Stimulated activated CD4-positive, alpha-beta T cell treated with anti-CD3 and anti-CD28 coated beads, Interleukin-12 subunit alpha, Interleukin-12 subunit beta, amount 100 ng/mL, for 48 hours (primary cell): ENCODE measurements around the gene THEM5.

ENCODE experiments used
- DNase-seq, 3 donors: peaks; one replicate each; pipeline ENCODE4 v3.0.0-alpha.2; 2020; ENCODE audit warnings: low read depth in 2 of 3, low spot score in 1 of 3

Gene THEM5

DNA sequence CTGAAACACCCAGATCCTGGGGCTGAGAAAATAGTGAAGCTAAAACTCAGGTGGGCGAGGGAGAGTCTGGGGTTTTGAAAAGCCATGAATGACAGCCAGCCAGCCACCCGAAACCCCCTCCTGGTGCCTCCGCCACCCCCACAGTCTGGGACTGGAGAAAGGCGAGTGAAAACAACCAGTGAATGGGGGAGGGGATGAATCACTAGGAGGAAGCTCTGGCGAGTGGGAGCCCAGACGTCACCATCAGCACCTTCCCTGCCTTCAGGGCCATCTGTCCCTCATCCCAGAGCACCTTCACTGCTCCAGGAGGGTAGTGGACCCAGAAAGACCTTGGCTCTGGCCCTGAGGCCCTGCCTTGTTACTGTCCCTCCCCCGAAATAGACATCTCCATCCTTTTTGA is 31.1 kb downstream of the THEM5 start:
- peak; percentile 49 to 56 (median 50) for DNase-seq

- DNase-seq: no peak
These were observed 32.6 kb downstream of the THEM5 start for GRCh38 chr1:151820940-151821339.

GRCh38 chr1:151819976-151820623 is 33.4 kb downstream of the THEM5 start:
- no peak for DNase-seq

DNA sequence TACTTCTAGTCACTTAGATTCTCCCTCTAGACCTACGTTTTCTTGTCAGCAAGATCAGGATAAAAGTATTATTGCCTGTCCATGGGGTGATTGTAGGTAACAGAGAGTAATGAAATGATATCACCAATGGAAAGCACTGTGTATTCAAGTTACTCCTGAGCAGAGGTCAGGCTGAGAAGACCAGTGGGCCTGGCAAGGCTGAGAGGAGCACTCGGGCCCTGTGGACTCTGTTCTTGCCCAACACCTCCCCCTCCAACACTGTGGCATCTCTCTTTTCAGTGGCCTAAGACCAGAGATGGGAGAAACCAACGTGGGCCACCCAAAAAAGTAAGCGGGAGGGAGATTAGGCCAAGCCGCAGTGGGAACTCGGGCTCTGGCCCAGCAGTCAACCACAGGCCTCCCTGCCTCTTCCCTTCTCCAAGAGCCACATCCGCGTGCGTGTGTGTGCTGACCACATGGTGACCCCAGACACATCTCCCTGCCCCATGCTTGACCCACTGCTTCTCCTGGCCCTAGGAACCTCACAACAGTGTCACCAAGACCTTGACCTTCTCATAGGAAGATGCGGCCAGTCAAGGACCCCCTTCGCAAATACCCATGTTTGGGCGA is 34.2 kb downstream of the THEM5 start:
- no peak for DNase-seq

DNA sequence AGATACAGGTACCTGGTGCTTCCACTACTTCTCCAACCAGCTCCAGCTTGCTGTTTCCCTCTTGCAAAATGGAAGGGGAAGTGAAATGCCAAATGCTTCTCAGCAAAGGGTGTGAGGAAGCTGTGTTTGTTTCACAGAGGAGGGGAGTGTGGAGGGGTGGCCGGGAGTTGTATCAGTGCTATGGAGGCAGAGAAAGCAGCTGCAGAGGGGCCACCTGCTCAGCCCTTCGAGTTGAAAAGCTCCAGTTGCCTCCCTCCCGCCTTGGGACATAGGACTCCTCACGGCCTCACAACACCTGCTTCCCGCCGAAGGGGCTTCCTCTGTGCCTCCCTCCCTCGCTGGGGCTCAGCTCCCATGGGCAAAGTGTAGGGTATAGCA is 36.2 kb downstream of the THEM5 start:
- DNase-seq: no peak

- no peak for DNase-seq
These were observed 36.8 kb downstream of the THEM5 start for GRCh38 chr1:151816548-151817352.

DNA sequence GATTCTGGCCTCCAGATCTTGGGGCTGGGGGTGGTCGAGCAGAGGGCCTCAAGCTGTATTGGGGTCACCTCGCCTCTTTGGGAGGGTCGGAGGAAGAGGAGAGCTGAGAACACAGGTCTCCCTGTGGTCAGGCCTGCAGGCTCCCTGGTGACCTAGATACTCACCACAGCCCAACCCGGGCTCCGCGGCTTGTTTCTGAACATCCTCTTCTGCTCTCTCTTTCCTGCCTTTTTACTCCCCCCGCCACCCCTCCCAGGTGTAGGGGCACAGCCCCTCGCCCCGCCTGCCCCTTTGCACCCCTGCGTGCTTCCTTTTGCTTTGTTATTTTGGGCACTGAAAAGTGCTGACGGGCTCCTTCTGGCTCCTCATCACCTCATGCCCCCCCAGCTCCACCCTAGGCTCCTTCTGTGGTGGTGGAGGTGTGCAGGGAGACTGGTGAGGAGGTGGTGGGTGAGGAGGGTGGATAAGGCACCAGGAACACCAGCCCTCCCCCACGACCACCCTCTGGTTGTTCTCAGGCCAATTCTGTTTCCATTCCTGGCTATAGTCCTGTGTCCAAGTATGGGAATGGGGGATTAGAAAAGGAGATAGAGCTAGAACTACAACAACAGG is 37.7 kb downstream of the THEM5 start:
- DNase-seq: no peak

DNA sequence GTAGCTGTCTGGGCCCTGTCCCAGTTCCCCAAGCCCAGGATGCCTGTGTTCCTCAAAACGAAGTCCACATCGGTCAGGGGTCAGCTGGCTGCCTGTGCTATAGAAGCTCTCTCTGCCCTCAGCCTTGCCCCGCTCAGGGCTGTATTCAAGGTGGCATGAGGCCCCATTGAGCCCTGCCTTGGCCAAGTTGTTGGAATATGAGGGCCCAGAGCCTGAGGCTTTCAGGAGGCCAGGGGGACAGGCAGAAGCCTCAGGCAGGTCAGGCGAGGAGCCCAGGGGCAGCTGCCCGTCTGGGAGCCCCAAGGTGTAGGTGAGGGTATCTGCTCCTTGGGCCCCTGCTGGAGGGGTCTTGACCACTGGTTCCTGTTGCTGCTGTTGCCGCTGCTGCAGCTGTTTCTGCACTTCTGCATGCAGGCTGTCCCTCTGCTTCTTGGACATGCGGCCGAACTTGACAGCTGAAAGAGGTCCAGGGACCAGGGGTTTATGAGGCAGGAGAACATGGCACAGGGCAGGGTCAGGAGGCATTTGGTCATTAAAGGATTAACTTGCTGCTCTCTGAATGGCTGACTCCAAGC is 38.5 kb downstream of the THEM5 start:
- no peak for DNase-seq

DNA sequence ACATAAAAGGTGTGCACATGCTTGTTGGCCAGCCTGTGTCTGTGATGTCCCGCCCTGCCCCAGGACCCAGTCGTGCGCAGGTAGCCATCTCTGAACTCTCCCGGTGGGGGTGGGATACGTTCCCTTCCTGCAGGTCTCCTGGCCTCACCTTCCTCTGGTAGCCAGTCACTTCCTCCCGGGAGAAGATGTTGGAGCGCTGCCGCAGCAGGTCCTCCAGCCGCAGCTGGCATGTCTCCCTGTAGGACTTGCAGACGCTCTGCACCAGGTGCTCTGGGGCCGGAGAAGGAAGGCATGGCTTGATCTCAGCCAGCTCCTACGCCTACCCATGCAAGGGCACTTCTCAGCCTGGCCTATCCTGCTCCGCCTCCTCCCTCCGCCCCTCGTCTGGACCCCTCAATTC is 39.1 kb downstream of the THEM5 start:
- DNase-seq: no peak

DNA sequence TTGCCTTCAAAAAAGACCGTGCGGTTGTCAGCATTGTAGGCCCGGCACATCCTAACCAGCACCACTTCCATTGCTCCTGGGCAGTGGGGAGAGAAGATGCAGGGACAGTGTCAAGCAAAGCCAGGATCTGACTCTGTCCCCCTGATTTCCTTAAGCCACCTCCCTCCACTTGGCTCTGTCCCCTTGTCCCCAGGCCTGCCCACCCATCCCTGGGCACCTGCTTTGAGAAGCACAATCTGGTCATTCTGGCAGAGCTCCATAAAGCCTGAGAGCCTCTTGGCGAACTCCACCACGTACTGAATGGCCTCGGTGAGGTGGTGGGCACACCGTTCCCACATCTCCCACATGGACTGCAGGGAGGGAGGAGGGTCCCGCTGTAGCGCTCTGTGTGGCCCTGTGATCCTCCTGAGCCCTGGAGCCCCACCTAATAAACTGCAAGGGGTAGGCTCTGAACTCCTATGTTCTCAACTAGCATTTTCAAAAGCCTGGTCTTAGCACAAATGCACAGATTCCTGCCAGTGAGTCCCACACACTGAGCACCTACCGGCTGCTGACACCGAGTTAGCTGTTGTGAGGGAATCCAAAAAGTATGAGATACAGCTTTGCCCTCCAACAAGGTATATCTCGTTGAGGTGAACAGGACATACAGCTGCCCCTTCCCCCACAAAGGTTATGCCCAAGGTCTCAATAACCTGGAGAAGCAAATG is 40.1 kb downstream of the THEM5 start:
- DNase-seq: no peak

GRCh38 chr1:151811181-151811580 is 42.3 kb downstream of the THEM5 start:
- no peak for DNase-seq

DNA sequence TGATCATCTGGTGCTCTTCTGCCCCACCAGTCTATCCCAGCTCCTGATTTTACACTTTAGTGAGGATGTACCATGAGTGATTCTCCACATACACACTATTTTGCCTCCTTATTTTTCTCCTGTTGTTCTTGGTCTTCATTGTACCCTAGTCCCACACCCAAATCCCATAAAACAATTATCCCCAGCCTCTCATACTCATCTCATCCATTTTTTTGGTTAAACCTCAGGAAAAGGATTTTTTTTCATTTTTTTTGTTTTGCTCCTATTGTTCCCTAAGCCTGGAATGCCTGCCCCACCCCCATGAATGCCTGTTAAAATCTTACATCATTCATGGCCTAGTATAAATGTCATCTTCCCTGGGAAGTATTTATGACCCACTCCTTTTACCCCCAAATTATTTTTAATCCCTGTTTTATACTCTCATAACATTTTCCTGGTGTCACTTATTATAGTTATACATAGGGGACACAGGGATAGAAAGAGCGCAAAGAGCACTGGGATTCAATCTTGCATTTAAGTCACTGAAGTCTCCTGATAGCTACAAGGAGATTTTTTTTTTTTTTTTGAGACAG is 43.4 kb downstream of the THEM5 start:
- DNase-seq: no peak

DNA sequence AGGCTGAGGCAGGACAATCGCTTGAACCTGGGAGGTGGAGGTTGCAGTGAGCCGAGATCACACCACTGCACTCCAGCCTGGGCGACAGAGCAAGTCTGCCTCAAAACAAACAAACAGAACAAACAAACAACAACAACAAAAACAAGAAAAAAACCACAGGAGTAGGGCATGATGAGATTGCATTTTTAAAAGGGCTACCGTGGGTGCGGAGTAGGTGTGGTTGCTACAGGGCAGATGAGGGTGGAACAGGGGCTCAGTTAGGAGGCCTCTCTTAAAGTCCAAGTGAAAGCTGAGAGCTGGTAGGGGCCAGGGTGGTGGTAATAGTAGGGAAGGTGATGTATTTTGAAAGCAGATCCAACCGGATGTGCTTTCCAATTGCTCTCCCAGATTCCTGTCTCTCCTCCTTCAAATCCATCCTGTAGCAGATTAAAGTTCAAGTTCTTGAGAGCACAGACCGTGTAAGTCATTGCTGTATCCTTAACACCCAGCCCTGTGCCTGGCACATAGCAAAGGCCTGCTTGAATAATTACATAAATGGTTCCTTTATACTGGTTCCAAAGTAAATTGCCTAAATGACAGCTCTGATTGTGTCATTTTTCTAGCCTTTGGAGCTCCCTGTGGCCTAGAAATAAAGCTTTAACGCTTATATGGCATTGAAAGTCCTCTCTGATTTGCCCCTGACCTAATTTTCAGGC is 44.1 kb downstream of the THEM5 start:
- no peak for DNase-seq

DNA sequence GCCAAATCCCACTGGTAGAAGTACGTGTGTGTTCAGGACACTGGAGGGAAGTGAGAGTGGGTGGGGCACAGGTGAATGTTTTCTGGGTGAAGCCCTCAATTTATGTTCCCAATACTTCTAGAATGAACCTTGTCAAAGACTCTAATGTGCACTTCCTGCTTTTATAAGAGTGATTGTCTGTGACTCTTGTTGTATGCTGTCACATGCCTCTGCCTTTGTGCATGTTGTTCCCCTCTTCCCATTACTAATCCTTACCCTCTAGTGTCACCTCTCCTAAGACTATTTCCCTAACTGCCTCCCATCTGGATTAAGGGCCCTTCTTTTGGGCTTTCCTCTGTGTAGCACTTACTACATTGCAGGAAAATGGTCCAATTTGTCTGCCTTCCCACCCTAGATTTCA is 45.7 kb downstream of the THEM5 start:
- no peak for DNase-seq

- no peak for DNase-seq
These were observed 46.4 kb downstream of the THEM5 start for GRCh38 chr1:151807131-151807530.

- DNase-seq: no peak
These were observed 47.3 kb downstream of the THEM5 start for GRCh38 chr1:151806170-151806569.

GRCh38 chr1:151805066-151805820 is 48.3 kb downstream of the THEM5 start, which contains the start of gene LINGO4:
LINGO4 (minus strand) TSS chr1:151805419; CDS start chr1:151802704, 2,715 bp downstream.
- no peak for DNase-seq

DNA sequence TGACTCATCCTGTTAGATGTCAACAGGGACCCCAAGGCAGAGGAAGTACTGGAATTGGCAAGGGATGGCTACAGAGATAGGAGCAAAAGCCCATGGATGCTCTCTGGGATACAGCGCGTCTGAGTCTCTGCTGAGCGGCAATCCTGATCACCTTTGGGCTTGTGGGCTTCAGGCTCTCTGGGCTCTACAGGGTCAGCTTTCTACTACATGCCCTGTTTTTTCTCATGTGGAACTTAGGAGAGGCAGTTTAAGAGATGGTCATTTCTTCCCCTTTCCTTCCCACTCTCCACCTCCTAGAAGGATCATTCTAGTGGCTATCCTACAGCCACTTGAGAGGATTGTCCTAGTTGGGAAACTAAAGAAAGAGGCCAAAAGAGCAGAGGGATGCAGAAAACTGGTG is 49.6 kb downstream of the THEM5 start:
- no peak for DNase-seq

GRCh38 chr1:151803164-151803563 is 50.3 kb downstream of the THEM5 start:
- DNase-seq: no peak
